Activated CD8-positive, alpha-beta memory T cell treated with anti-CD3 and anti-CD28 coated beads for 24 hours (primary cell): Measurements from ENCODE around the gene P2RY8.
A peak's percentile ranks its signal among the peaks of the same experiment; 100 is the strongest.
"Not testable (repeated sequence)": the region's sequence is repeated elsewhere in the genome, so short reads cannot be mapped to it uniquely, and the experiment has no call there.

Source experiments
- DNase-seq: peaks from one replicate; pipeline ENCODE4 v3.0.0-alpha.2; 2020

Gene P2RY8

DNA sequence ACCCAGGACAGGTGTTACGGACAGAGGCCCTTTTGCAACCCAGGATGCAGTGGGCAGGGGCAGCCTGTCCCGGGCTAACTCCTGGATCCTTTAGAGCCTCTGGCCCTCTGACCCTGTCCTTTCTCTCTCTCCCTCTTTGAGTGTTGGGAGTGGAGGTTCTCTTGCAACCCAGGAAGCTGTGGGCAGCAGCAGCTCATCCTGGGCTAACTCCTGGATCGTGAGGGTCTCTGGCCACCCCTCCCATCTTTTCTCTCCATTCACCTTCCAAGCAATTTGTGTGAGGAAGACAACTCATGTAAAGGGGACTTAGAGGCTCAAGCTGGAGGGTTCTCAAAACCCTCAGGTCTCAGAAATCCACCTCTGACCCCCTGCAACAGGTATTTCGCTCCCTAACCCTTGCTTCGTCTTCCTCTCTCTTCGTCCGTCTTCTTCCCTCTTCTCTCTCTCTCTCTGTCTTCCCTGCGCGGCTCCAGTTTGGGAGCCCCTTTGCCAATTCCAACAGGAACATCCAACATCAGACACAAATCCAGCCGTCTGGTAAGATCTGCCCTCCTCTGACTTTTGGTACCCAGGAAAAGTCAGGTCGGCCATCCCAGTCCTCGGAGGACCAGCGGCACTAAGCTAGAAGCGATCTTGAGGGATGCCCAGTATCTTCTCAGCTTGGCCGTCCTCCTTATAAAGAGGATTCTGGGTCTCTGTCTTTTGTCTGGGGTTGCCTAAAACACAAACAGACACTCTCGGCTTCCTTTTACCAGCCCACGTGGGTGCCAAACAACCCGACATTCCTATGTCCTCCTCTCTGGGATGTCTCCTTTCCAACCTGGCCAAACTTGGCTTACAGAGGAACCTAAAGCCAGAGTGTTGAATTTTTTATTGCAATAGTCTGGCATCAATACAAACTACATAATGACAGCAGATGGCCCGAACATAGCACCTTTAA is 92.2 kb downstream of the P2RY8 start:
- peak; percentile 40 for DNase-seq

DNA sequence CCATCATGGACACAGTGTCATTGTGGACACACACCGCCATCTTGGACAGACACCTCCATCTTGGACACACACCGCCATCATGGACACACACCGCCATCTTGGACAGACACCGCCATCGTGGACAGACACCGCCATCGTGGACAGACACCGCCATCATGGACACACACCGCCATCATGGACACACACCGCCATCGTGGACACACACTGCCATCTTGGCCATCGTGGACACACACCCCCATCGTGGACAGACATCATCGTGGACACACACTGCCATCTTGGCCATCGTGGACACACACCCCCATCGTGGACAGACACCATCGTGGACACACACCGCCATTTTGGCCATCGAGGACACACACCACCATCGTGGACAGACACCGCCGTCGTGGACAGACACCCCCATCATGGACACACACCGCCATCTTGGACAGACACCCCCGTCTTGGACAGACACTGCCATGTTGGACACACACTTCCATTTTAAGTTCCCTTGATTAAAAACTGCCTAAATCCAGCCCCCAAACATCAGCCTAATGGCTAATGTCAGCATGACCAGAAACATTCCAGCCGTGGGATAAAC is 93.4 kb downstream of the P2RY8 start:
- DNase-seq, result peak; percentile 51

DNA sequence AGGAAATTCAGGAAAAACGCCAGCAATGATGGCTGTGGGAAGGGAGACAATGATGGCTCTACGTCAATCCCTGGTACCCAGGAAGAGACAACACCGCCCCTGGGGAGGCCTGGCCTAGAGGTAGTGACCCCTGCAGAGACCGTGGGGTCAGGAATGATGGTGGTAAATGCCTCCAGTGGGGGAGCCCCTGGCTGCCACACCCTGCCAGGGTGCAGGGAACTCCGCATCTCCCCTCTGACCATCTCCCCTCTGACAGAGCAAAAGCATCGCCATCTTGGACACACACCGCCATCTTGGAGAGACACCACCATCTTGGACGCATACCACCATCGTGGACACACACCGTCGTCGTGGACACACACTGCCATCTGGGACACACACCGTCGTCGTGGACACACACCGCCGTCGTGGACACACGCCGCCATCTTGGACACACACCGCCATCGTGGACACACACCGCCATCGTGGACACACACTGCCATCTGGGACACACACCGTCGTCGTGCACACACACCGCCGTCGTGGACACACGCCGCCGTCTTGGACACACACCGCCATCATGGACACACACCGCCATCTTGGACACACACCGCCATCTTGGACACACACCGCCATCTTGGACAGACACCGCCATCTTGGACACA is 94.1 kb downstream of the P2RY8 start:
- peak; percentile 41 for DNase-seq

DNA sequence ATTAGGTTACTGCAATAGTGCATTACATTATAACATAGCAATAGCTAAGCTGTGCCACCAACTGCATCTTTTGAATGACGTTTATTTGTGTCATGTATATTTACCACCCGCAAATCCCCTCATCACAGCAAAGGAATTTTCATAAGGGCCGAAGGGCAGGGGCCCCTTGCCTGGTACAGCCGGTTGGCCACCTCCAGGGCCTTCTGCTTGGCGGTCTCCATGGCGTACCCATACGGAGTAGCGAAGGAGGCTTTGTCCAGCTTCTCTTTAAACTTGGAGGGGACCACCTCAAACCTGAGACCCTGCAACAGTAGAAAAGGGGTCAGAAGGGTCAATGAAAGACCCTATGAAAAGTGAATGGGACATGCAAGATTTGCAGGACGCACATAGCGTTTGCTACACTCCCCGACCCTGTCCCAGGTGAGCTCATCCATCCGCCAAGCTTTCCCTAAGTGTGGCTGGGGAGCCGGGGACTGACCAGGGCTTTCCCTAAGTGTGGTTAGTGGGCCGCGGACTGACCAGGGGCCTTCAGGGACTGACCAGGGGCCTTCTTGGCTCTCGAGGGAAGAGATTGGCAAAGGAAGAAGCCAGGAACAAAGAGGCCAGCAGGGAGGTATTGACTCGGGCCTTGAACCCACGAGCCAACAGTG is 94.8 kb downstream of the P2RY8 start:
- peak; percentile 49 for DNase-seq

DNA sequence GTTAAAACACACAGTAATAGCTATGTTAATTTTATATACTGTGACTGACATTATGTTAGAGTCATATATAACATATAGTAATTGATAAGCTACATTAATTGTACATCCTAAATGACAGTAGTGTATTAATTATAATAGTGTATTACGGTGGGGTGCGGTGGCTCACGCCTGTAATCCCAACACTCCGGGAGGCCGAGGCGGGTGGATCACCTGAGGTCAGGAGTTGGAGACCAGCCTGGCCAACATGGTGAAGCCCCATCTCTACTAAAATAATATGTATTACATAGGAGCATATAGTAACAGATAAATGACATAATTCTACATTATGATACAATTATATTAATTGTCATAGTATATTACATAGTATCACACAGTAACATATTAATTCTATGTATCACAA is 96.5 kb downstream of the P2RY8 start:
- DNase-seq, result no peak

DNA sequence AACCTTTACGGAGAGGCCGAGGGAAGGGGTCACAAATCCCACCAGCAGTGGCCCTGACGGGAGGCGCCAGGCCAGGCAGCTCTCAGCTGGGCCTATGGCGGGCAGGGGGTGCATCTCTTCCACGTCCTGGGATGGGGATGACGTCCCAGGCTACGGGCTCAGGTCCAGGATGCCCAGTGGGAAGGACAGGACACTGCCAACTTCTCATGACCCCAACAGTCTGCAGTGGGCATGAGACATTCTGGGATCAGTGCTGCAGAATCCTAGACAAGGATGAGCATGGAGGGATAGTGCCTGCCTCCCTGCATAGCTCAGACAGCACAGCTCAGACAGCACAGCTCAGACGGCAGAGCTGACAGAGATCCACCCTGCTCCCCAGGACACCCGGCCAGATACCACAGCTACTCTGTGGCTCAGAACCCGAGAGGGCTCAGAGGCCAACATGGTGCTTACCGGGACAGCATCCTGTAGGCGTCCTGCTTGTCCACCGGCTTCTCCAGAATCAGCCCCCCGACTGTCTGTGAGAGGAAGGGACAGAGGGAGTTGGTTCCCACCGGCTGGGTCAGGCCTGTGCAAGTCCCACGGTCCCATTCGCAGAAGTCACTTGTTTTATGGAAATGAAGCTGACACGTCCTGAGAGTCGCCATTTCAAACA is 101.6 kb downstream of the P2RY8 start:
- DNase-seq, result no peak

DNA sequence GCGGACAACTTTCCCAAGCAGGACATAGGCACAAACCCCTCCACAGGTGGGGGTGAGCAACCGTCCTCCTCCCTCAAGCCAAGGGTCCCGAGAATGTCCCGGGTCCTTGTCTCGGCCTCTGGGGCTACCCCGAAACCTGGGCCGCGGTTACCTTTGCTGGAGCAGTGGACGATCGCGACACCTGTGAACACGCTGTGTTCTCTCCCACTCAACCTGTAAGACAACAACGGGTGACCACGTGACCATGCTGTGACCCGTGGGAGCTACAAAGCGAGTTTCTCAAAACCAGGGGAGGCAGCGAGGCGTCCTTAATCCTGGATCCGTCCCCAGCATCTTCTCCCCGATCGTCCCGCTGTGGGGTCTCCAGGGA is 102.1 kb downstream of the P2RY8 start:
- DNase-seq, result no peak

DNA sequence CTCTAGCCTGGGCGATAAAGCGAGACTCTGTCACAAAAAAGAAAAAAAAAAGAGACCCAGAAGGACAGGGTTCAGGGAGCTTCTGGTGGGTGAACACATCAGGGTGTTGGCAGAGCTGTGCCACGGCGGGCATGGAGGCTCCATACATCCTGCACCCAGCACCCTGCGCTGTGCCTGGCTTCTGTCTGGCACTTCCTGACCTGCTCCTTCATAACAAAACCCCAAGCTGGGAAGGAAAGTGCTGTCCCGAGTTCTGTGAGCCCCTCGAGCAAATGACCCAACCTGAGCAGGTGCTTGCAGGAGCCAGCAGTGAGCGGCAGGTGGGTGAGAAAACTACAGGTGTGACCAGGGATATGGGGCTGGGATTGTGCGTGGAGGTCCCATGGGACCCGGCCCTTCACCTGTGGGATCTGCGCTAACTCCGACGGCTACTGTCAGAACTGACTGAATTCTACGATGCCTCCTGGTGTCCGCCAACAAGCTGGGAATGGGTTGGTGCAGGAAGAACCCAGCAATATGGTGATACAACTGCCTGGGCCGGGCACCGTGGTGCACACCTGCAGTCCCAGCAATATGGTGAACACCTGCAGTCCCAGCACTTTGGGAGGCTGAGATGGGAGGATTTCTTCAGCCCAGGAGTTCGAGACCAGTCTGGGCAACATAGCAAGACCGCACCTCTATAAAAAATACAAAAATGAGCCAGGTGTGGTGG is 103.2 kb downstream of the P2RY8 start:
- DNase-seq, result no peak

DNA sequence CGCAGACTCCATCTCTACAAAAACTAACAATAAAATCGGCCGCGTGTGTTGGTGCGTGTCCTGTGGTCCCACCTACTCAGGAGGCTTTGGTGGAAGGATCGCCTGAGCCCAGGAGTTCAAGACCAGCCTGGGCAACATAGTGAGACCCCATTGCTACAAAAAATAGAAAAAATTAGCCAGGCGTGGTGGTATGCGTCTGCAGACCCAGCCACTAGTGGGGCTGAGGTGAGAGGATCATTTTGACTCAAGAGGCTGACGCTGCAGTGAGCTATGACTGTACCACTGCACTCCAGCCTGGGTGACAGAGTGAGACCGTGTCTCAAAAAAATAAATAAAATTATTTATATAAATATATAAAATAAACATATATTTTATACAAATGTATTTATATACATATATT is 106.5 kb downstream of the P2RY8 start:
- DNase-seq, result no peak

DNA sequence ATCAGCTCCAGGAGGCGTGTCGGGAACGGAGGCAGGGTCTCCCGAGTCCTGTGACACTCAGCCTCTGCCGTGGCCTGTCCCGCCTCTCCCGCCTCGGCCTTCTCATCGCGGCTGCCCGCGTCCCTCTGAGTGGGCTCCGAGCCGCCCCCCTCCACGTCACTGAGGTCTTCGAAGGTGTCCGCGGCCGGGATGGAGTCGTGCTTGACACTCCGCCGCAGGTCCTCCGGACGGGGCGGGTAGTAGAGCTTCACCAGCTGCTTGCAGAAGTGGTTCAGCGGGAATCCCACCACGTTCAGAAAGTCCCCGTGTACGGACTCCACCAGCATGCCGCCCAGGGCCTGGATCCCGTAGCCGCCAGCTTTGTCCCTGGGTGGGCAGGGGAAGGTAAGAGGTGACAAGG is 109.2 kb downstream of the P2RY8 start:
- no peak for DNase-seq

DNA sequence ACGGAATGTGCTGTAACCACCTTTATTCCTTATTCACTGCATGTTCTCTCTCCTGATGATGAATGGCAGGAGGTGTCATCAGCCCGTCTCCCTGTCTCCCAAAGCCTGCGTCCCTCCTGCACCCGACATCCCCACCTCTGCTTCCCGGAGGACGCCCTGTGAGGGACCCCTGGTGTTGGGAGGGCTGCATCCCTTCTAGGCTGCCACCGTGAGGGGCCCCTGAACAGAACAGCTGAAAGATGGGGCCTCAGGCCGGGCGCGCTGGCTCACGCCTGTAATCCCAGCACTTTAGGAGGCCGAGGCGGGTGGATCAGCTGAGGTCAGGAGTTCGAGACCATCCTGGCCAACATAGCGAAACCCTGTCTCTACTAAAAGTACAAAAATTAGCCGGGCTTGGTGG is 110.7 kb downstream of the P2RY8 start:
- not testable (repeated sequence) for DNase-seq

DNA sequence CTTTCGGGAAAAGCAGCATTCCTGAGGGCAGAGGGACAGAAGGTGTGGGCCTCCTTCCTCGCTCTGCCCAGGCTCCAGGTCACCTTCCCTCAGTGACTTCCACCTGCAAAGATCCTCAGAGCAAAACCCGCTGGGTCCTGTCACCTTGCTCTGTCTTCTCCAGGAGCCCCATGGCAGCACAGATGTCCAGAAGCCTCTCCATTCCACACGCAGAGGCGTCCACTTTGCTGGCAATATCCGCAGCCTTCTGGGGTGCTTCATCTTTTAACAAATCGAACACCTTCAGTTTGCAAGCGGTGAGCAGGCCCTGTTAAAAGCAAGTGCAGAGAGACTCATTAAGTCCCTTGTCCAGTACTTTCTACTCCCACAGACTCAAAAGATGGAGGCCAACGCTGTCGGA is 111.6 kb downstream of the P2RY8 start:
- no peak for DNase-seq

DNA sequence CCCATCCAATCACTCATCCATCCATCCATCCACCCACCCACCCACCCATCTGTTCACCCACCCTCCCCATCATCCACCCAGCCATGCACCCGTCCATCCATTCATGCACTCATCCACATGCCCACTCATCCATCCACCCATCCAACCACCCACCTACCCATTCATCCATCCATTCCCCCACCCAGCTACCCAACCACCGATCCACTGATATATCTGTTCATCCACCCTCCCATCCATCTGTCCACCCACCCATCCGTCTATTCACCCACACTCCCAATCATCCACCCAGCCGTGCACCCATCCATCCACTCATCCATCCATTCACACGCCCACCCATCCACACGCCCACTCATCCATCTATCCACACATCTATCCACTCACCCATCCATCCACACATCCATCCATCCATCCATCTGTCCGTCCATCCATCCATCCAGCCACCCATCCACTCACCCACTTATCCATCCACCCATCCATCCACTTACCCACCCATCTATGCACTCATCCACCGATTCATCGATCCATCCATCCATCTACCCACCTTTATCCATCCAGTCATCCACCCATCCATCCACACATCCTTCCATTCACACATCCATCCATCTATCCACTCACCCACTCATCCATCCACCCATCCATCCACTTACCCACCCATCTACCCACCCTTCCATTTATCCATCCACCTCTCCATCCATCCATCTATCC is 112.7 kb downstream of the P2RY8 start:
- no peak for DNase-seq

DNA sequence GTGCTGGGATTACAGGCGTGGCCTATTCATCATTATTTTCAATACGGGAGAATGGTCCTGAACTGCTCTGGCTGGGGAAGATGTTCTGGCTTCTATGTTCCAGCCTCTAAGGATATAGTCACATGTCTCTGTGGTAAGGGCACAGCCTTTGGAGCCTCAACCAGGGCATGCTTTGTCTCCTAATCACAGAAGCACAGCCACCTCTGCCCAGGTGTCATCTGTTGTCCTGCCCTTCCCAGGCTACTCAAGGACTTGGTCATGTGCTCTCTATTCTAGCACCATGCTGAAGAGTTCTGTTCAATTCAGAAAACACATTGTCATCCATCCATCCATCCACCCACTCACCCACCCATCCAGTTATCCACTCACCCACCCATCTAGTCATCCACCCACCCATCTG is 113.8 kb downstream of the P2RY8 start:
- no peak for DNase-seq

DNA sequence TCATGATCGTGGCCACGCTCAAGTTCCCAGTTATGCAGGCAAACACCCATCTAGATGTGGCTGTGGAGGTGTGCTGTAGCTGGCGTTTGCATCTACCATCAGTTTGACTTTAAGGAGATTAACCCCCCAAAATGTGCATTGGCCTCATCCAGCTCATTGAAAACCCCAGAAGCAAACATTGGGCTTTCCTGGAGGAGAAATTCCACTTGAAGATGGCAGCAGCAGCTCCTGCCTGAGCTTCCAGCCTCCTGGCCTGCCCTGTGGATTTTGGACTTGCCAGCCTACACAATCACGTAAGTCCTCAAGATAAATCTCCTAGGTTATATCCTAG is 114.9 kb downstream of the P2RY8 start:
- no peak for DNase-seq

DNA sequence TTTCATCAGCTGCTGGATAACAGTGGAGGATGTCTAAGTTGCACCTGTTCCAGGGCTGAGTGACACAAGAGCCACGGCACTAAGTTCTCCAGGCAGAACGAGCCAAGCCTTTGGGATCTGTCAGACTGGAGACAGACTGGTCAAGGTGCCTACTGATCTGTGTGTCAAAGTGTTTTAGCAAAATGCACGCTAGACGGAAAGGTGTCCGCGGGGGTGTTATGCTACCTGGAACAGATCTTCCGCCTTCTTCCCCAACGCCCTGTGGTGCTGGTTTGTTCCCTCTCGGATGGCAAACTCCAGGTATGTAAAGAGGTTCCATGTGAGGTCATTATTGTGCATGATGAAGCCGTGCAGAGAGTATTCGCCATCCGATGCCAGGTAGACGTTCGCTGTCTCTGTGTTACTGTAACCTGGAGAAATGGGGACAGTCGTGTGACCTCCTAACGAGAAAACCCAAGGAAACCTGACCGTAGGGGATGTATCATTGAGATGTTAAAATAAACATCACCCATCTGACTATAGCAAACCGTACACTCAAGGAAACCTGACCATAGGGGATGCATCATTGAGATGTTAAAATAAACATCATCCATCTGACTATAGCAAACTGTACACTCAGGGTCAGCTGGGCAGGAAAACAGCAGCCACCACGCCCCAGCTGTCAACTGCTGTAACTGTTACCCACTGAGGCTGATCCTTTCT is 115.4 kb downstream of the P2RY8 start:
- no peak for DNase-seq

DNA sequence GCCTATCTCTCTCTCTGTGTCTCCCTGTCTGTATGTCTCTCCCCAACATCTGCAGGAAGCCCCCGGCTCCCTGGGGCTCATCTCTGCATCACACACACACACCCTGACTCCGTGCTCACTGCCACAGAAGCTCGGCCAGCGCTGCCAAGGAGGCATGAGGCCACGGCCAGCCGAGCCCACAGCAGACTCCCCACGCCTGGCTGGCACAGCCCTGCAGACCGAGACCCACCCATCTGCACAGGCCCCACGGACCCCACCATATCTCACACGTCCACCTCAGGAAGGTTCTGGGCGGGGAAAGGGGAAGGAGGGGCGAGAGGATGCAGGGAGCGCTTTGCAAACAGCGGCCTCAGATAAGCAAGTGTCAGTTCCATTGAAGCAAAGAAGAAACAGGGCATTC is 116.6 kb downstream of the P2RY8 start:
- DNase-seq, result no peak

DNA sequence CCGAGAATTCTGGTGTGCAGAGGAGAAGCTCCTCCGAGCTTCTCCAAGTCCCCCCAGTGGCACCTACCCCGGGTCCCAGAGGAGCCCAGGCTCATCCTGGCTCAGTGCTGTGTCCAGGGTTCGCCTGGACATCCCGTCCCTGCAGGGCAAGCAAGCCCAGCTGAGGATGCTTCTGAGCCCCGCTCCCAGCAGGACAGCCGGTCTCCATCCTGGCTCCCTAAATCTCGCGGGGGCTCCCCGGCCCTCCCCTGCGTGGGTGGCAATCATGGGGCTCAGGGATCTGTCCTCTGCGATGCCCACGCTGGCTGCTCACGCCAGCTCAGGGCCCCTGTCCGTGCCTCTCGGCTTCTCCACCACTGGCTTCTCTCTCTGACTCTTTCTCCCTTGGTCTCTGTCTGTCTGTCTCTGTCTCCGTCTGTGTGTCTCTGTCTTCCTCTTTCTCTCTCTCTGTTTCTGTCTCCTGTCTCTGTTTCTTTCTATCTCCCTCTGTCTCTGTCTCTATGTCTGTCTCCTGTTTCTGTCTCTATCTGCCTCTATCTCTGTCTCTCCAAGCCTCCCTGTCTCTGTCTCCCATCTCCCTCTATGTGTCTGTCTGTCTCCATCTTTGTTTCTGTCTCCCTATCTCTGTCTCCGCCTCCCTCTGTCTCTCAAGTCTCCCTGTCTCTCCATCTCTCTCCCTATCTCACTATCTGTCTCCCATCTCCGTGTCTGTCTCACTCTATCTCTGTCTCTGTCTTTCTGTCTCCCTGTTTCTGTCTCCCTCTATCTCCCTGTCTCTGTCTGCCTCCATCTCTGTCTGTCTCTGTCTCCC is 117.2 kb downstream of the P2RY8 start:
- DNase-seq, result no peak

DNA sequence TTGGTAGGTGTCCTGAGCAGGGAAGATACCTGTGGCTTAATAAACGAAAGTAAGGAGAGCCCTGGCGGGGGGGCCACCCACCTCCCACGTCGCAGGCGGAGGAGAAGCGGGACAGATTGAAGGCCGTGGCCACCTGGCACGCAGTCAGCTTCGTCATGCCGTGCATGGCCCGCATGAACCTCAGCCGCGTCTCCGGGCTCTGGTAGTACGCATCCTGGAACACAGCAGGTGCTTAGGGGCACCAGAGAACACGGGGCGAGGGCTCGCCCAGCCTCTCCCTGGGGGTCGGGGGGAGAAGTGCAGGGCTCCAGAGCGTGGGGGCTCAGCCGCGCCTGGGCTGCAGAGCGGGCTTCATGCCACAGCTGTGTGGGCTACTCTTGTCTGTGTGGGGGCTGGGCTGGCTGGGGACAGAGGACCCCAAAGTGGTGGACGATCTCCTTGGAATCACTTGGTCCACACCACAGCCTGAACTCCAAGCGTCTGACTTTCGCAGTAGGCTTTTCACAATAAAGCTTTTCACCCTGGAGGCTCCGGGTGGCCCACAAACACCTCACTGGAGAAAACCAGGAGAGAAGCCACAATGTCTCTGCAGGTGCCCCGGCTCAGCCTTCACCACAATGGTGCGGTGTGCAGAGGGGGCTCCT is 118.0 kb downstream of the P2RY8 start:
- DNase-seq, result no peak
